Measurements from ENCODE around the gene YRDC.

Gene YRDC

GRCh38 chr1:37807555-37808368 lies at the start of gene YRDC, which contains the start of gene C1orf122 (continued):
- TF ChIP-seq ZNF658 (tag by site-specific recombination; IDR thresholded peaks at IDR 0.05) (no peak), ZNF677 (tag by site-specific recombination; IDR thresholded peaks at IDR 0.05) (0 out of 2 replicates have a peak, but pooled peaks have one; percentile 23), ZNF24 (tag by site-specific recombination; IDR thresholded peaks at IDR 0.05) (no peak), ZNF654 (tag by site-specific recombination; IDR thresholded peaks at IDR 0.05; ENCODE audit: low read depth) (no peak), BCL11B (tag by site-specific recombination; IDR thresholded peaks at IDR 0.05; ENCODE audit: low read depth) (no peak), MZF1 (tag by site-specific recombination; IDR thresholded peaks at IDR 0.05; ENCODE audit: borderline replicate concordance) (no peak), ZSCAN23 (tag by site-specific recombination; IDR thresholded peaks at IDR 0.05) (no peak), ZNF600 (tag by site-specific recombination; IDR thresholded peaks at IDR 0.05) (0 out of 2 replicates have a peak, but pooled peaks have one; percentile 12), ZNF391 (tag by site-specific recombination; IDR thresholded peaks at IDR 0.05; ENCODE audit: borderline replicate concordance, low read depth) (no peak), ZNF560 (tag by site-specific recombination; IDR thresholded peaks at IDR 0.05; ENCODE audit: borderline replicate concordance) (no peak), ZNF610 (tag by site-specific recombination; IDR thresholded peaks at IDR 0.05; ENCODE audit: borderline replicate concordance) (no peak), ZNF174 (tag by site-specific recombination; IDR thresholded peaks at IDR 0.05) (no peak), INSM2 (tag by site-specific recombination; IDR thresholded peaks at IDR 0.05) (no peak), ZNF449 (tag by site-specific recombination; IDR thresholded peaks at IDR 0.05) (no peak), REPIN1 (tag by site-specific recombination; IDR thresholded peaks at IDR 0.05; ENCODE audit: low read depth) (no peak), ZNF660 (tag by site-specific recombination; IDR thresholded peaks at IDR 0.05) (no peak), KLF16 (tag by site-specific recombination; IDR thresholded peaks at IDR 0.05) (0 out of 2 replicates have a peak, but pooled peaks have one; percentile 35), ZNF248 (tag by site-specific recombination; IDR thresholded peaks at IDR 0.05) (no peak), ZBTB48 (tag by site-specific recombination; IDR thresholded peaks at IDR 0.05) (no peak; the same call in 1 of the 2 replicates), ZBTB17 (tag by site-specific recombination; IDR thresholded peaks at IDR 0.05) (peak; percentile 37; the same call in 1 of the 2 replicates), ZNF37A (tag by site-specific recombination; IDR thresholded peaks at IDR 0.05) (no peak), ZNF211 (tag by site-specific recombination; IDR thresholded peaks at IDR 0.05; ENCODE audit: low read depth) (no peak), GFI1B (tag by site-specific recombination; IDR thresholded peaks at IDR 0.05) (no peak), ZNF138 (tag by site-specific recombination; IDR thresholded peaks at IDR 0.05; ENCODE audit: borderline replicate concordance) (no peak), KLF9 (tag by site-specific recombination; IDR thresholded peaks at IDR 0.05; ENCODE audit: low read depth) (peak; percentile 8; the same call in 1 of the 2 replicates)
- TF ChIP-seq, protein P1, sequence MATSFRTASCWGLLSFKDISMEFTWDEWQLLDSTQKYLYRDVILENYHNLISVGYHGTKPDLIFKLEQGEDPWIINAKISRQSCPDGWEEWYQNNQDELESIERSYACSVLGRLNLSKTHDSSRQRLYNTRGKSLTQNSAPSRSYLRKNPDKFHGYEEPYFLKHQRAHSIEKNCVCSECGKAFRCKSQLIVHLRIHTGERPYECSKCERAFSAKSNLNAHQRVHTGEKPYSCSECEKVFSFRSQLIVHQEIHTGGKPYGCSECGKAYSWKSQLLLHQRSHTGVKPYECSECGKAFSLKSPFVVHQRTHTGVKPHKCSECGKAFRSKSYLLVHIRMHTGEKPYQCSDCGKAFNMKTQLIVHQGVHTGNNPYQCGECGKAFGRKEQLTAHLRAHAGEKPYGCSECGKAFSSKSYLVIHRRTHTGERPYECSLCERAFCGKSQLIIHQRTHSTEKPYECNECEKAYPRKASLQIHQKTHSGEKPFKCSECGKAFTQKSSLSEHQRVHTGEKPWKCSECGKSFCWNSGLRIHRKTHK (tag by site-specific recombination; IDR thresholded peaks at IDR 0.05) = no peak
- TF ChIP-seq, protein P2, sequence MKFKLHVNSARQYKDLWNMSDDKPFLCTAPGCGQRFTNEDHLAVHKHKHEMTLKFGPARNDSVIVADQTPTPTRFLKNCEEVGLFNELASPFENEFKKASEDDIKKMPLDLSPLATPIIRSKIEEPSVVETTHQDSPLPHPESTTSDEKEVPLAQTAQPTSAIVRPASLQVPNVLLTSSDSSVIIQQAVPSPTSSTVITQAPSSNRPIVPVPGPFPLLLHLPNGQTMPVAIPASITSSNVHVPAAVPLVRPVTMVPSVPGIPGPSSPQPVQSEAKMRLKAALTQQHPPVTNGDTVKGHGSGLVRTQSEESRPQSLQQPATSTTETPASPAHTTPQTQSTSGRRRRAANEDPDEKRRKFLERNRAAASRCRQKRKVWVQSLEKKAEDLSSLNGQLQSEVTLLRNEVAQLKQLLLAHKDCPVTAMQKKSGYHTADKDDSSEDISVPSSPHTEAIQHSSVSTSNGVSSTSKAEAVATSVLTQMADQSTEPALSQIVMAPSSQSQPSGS (tag by site-specific recombination; IDR thresholded peaks at IDR 0.05; ENCODE audit: low read depth) = no peak
- TF ChIP-seq, protein P3, sequence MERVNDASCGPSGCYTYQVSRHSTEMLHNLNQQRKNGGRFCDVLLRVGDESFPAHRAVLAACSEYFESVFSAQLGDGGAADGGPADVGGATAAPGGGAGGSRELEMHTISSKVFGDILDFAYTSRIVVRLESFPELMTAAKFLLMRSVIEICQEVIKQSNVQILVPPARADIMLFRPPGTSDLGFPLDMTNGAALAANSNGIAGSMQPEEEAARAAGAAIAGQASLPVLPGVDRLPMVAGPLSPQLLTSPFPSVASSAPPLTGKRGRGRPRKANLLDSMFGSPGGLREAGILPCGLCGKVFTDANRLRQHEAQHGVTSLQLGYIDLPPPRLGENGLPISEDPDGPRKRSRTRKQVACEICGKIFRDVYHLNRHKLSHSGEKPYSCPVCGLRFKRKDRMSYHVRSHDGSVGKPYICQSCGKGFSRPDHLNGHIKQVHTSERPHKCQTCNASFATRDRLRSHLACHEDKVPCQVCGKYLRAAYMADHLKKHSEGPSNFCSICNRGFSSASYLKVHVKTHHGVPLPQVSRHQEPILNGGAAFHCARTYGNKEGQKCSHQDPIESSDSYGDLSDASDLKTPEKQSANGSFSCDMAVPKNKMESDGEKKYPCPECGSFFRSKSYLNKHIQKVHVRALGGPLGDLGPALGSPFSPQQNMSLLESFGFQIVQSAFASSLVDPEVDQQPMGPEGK (tag by site-specific recombination; IDR thresholded peaks at IDR 0.05) = peak; percentile 17; the same call in 1 of the 2 replicates
- TF ChIP-seq, protein P4, sequence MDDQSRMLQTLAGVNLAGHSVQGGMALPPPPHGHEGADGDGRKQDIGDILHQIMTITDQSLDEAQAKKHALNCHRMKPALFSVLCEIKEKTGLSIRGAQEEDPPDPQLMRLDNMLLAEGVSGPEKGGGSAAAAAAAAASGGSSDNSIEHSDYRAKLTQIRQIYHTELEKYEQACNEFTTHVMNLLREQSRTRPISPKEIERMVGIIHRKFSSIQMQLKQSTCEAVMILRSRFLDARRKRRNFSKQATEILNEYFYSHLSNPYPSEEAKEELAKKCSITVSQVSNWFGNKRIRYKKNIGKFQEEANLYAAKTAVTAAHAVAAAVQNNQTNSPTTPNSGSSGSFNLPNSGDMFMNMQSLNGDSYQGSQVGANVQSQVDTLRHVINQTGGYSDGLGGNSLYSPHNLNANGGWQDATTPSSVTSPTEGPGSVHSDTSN (CRISPR knock-in tag; IDR thresholded peaks at IDR 0.05) = no peak

All from HEK293 (cell line).